ENCODE data around the gene SLC12A4. TPM values are rescaled to one million over a fixed set of nuclear protein-coding genes. Genes with fewer than 3 reads are reported as not detected.

SLC12A4 gene
- total RNA-seq, 1 donor from 2014 or later, result 48.6 TPM

- intact Hi-C loops (cut with micrococcal nuclease), result no loop called here
These were observed 60.8 kb downstream of the SLC12A4 start for GRCh38 chr16:67907397-67908180.

GRCh38 chr16:67902831-67903230 is 65.6 kb downstream of the SLC12A4 start:
- intact Hi-C loops (cut with micrococcal nuclease), result no loop called here

- intact Hi-C loops (cut with micrococcal nuclease), result no loop called here
These were observed 66.7 kb downstream of the SLC12A4 start for GRCh38 chr16:67901734-67902133.

GRCh38 chr16:67897231-67897630 is 71.2 kb downstream of the SLC12A4 start:
- intact Hi-C loops (cut with micrococcal nuclease), result no loop called here

- intact Hi-C loops (cut with micrococcal nuclease), result loop anchor here (1.0 kb wide), 14 partner anchors 11 to 332 kb away; partner anchors contain the start of genes ACD, CTCF, DDX28 and DPEP2
These were observed 74.6 kb downstream of the SLC12A4 start for GRCh38 chr16:67893743-67894399.

Other genes starting within 250 kb of the SLC12A4 start
- 13.4 and 15.2 TPM in 2 replicates for gene GFOD2, start 249.3 kb downstream of the SLC12A4 start, total RNA-seq
- gene RANBP10, start 162.1 kb downstream of the SLC12A4 start, total RNA-seq, result 34.4 and 36.4 TPM in 2 replicates
- 0.32 and 0.61 TPM in 2 replicates for gene TSNAXIP1, start 161.7 kb downstream of the SLC12A4 start, total RNA-seq
- gene THAP11, start 126.3 kb downstream of the SLC12A4 start, total RNA-seq, result 39.5 and 42.0 TPM in 2 replicates
- 126 and 132 TPM in 2 replicates for gene NUTF2, start 121.7 kb downstream of the SLC12A4 start, total RNA-seq
- gene CENPT, start 120.9 kb downstream of the SLC12A4 start, total RNA-seq, result 56.0 and 60.9 TPM in 2 replicates
- gene EDC4, start 95.6 kb downstream of the SLC12A4 start, total RNA-seq, result 120 and 137 TPM in 2 replicates
- gene NRN1L, start 83.8 kb downstream of the SLC12A4 start, total RNA-seq, result 0.59 TPM in 1 of 2 replicates, not detected in the other
- gene PSKH1, start 75.4 kb downstream of the SLC12A4 start, total RNA-seq, result 24.0 and 24.1 TPM in 2 replicates
- gene CTRL, start 36.8 kb downstream of the SLC12A4 start, total RNA-seq, result 9.5 and 10.9 TPM in 2 replicates
- gene PSMB10, start 31.8 kb downstream of the SLC12A4 start, total RNA-seq, result 357 and 364 TPM in 2 replicates
- 16.0 and 24.7 TPM in 2 replicates for gene LCAT, start 24.5 kb downstream of the SLC12A4 start, total RNA-seq
- 0.12 and 0.22 TPM in 2 replicates for gene DPEP3, start 11.9 kb upstream of the SLC12A4 start, total RNA-seq
- gene DPEP2, start 30.8 kb upstream of the SLC12A4 start, total RNA-seq, result 14.4 and 16.1 TPM in 2 replicates
- gene DPEP2NB, start 47.3 kb upstream of the SLC12A4 start, total RNA-seq, result not detected in 2 replicates
- 17.9 and 18.0 TPM in 2 replicates for gene DDX28, start 54.6 kb upstream of the SLC12A4 start, total RNA-seq
- 24.8 and 27.8 TPM in 2 replicates for gene DUS2, start 54.6 kb upstream of the SLC12A4 start, total RNA-seq
- gene NFATC3, start 116.7 kb upstream of the SLC12A4 start, total RNA-seq, result 149 and 150 TPM in 2 replicates